GM18870 (cell line): ENCODE results near the gene AGAP2.
A peak's percentile ranks its signal among the peaks of the same experiment; 100 is the strongest.
"Not testable (repeated sequence)": the region's sequence is repeated elsewhere in the genome, so short reads cannot be mapped to it uniquely, and the experiment has no call there.

Source experiments
- ATAC-seq: cut with Tn5 transposase; IDR thresholded peaks from one replicate; pipeline ENCODE4 v1.9.1; 2021; ENCODE audit warnings: moderate library complexity; ENCODE audit not compliant: unreplicated experiment

AGAP2 gene

GRCh38 chr12:57707250-57707649 lies 31.3 kb downstream of the AGAP2 start:
- ATAC-seq: no peak

- no peak for ATAC-seq
These were observed 38.2 kb downstream of the AGAP2 start for GRCh38 chr12:57700317-57700716.

GRCh38 chr12:57698414-57698813 lies 40.1 kb downstream of the AGAP2 start:
- no peak for ATAC-seq

- ATAC-seq: no peak
These were observed 41.5 kb downstream of the AGAP2 start for GRCh38 chr12:57697076-57697475.

- ATAC-seq: no peak
These were observed 42.6 kb downstream of the AGAP2 start for GRCh38 chr12:57695770-57696432.

GRCh38 chr12:57694459-57695019 lies 44.0 kb downstream of the AGAP2 start:
- ATAC-seq: no peak

GRCh38 chr12:57693659-57694458 lies 44.7 kb downstream of the AGAP2 start, which contains the start of gene OS9:
OS9 (plus strand) TSS chr12:57694132; CDS start chr12:57694162, 30 bp downstream.
- ATAC-seq: peak; percentile 96

- ATAC-seq: no peak
These were observed 45.3 kb downstream of the AGAP2 start for GRCh38 chr12:57693317-57693658.

- no peak for ATAC-seq
These were observed 46.0 kb downstream of the AGAP2 start for GRCh38 chr12:57692500-57692899.

- ATAC-seq: no peak
These were observed 49.6 kb downstream of the AGAP2 start for GRCh38 chr12:57688931-57689330.

- no peak for ATAC-seq
These were observed 50.7 kb downstream of the AGAP2 start for GRCh38 chr12:57687862-57688261.

GRCh38 chr12:57679697-57680096 lies 58.8 kb downstream of the AGAP2 start:
- no peak for ATAC-seq

- not testable (repeated sequence) for ATAC-seq
These were observed 60.6 kb downstream of the AGAP2 start for GRCh38 chr12:57677947-57678346.

GRCh38 chr12:57674691-57675090 lies 63.9 kb downstream of the AGAP2 start:
- no peak for ATAC-seq
